HepG2 (cell line): ENCODE data around the gene DNAJA3. TPM values are rescaled to one million over a fixed set of nuclear protein-coding genes. Genes with fewer than 3 reads are reported as not detected.

ENCODE experiments used
- CREBL2 ChIP-seq: sonication (generic); formaldehyde crosslinking; IDR thresholded peaks from 2 replicates; pipeline ENCODE4 v1.8.1; 2023; ENCODE audit warnings: missing genetic modification reagents, mild to moderate bottlenecking, borderline replicate concordance
- CSRNP1 ChIP-seq: sonication (generic); formaldehyde crosslinking; IDR thresholded peaks from 2 replicates; pipeline ENCODE4 v1.8.1; 2023; ENCODE audit warnings: mild to moderate bottlenecking, missing genetic modification reagents
- ELF3 ChIP-seq: IDR thresholded peaks from 2 replicates; pipeline ENCODE4 v1.6.1; 2016; ENCODE audit warnings: missing genetic modification reagents, missing compliant biosample characterization
- FOXA1 ChIP-seq, 2 experiments: fragments of 450-650 bp in 1 of 2; sonication (generic) in 1 of 2; formaldehyde crosslinking in 1 of 2; IDR thresholded peaks; 2 replicates each; pipeline versions ENCODE4 v1.4.0 to v1.6.1; 2016 to 2020; ENCODE audit warnings: missing genetic modification reagents in 1 of 2
- GPN1 ChIP-seq: sonication (generic); formaldehyde crosslinking; IDR thresholded peaks from 2 replicates; pipeline ENCODE4 v1.5.1; 2020; ENCODE audit warnings: missing genetic modification reagents, borderline replicate concordance
- HNRNPK ChIP-seq: fragments of 200-400 bp; formaldehyde crosslinking; IDR thresholded peaks from 2 replicates; pipeline ENCODE4 v1.6.1; 2018; ENCODE audit warnings: low read length, low read depth, moderate library complexity, mild to moderate bottlenecking; ENCODE audit not compliant: poor library complexity, severe bottlenecking
- MTA3 ChIP-seq: sonication (generic); formaldehyde crosslinking; IDR thresholded peaks from 2 replicates; pipeline ENCODE4 v1.4.0; 2020; ENCODE audit warnings: missing genetic modification reagents
- PHF8 ChIP-seq: sonication (generic); formaldehyde crosslinking; IDR thresholded peaks from 2 replicates; pipeline ENCODE4 v1.5.0; 2020; ENCODE audit warnings: missing genetic modification reagents
- PITX1 ChIP-seq: sonication (generic); formaldehyde crosslinking; IDR thresholded peaks from 2 replicates; pipeline ENCODE4 v1.5.1; 2020; ENCODE audit warnings: mild to moderate bottlenecking, missing genetic modification reagents
- POLR2A ChIP-seq, 2 experiments: IDR thresholded peaks; 2 replicates each; pipeline ENCODE4 v1.6.1; 2011; ENCODE audit warnings: low read depth in 2 of 2, low read length in 2 of 2, mild to moderate bottlenecking in 1 of 2, moderate library complexity in 1 of 2; ENCODE audit not compliant: insufficient read depth in 1 of 2
- POLR2G ChIP-seq: fragments of 200-400 bp; formaldehyde crosslinking; IDR thresholded peaks from 2 replicates; pipeline ENCODE4 v1.6.1; 2018; ENCODE audit warnings: mild to moderate bottlenecking, low read depth, low read length, moderate library complexity
- RXRA ChIP-seq: sonication (generic); formaldehyde crosslinking; IDR thresholded peaks from 2 replicates; pipeline ENCODE4 v1.5.1; 2020; ENCODE audit warnings: missing genetic modification reagents
- SMC3 ChIP-seq: IDR thresholded peaks from 2 replicates; pipeline ENCODE4 v1.6.1; 2011; ENCODE audit warnings: low read length, improper control_type of control experiment
- ZBTB8A ChIP-seq: sonication (generic); formaldehyde crosslinking; IDR thresholded peaks from 2 replicates; pipeline ENCODE4 v1.4.0; 2020; ENCODE audit warnings: mild to moderate bottlenecking, low read depth, missing genetic modification reagents, borderline replicate concordance
- ZFP36L2 ChIP-seq: sonication (generic); formaldehyde crosslinking; IDR thresholded peaks from 2 replicates; pipeline ENCODE4 v1.4.0; 2020; ENCODE audit warnings: missing genetic modification reagents
- ZNF160 ChIP-seq: sonication (generic); formaldehyde crosslinking; IDR thresholded peaks from 2 replicates; pipeline ENCODE4 v1.8.0; 2022; ENCODE audit warnings: mild to moderate bottlenecking, inconsistent platforms, missing genetic modification reagents
- ZNF225 ChIP-seq: sonication (generic); formaldehyde crosslinking; IDR thresholded peaks from 2 replicates; pipeline ENCODE4 v1.4.0; 2020; ENCODE audit warnings: mild to moderate bottlenecking, missing genetic modification reagents
- ZNF317 ChIP-seq: sonication (generic); formaldehyde crosslinking; IDR thresholded peaks from 2 replicates; pipeline ENCODE4 v1.5.0; 2020; ENCODE audit warnings: mild to moderate bottlenecking, missing genetic modification reagents
- ZNF362 ChIP-seq: sonication (generic); formaldehyde crosslinking; IDR thresholded peaks from 2 replicates; pipeline ENCODE4 v1.4.0; 2020; ENCODE audit warnings: missing genetic modification reagents, mild to moderate bottlenecking, borderline replicate concordance
- ZNF556 ChIP-seq: sonication (generic); formaldehyde crosslinking; IDR thresholded peaks from 2 replicates; pipeline ENCODE4 v1.4.0; 2020; ENCODE audit warnings: mild to moderate bottlenecking, missing genetic modification reagents, borderline replicate concordance
- ZNF562 ChIP-seq: sonication (generic); formaldehyde crosslinking; IDR thresholded peaks from 2 replicates; pipeline ENCODE4 v1.8.0; 2022; ENCODE audit warnings: missing genetic modification reagents, borderline replicate concordance
- ZNF773 ChIP-seq: sonication (generic); formaldehyde crosslinking; IDR thresholded peaks from 2 replicates; pipeline ENCODE4 v1.4.0; 2020; ENCODE audit warnings: missing genetic modification reagents, borderline replicate concordance
- ZNF788 ChIP-seq: sonication (generic); formaldehyde crosslinking; IDR thresholded peaks from 2 replicates; pipeline ENCODE4 v1.5.0; 2020; ENCODE audit warnings: mild to moderate bottlenecking, missing genetic modification reagents, borderline replicate concordance
- polyA plus RNA-seq, 8 experiments: library from polyadenylated mRNA; depleted of rRNA in 3 of 8; stranded (reverse) in 7 of 8; unstranded in 1 of 8; fragments of >200 nt; fragmentation: Illumina TruSeq in 4 of 8; extraction: Trizol in 4 of 8; gene quantifications; 2 replicates each; pipeline versions ENCODE4 v1.2.1 to v1.2.3, GENCODE V29; 2011 to 2016; ENCODE audit warnings: low read depth in 4 of 8, missing spikeins in 1 of 8, mixed read lengths in 1 of 8; ENCODE audit not compliant: insufficient read depth in 1 of 8
- total RNA-seq, 5 experiments: library from RNA; depleted of rRNA; stranded (reverse); fragments of >200 nt; fragmentation: Illumina TruSeq; extraction: Trizol; gene quantifications; 2 replicates each; pipeline ENCODE4 v1.2.3, GENCODE V29; 2016; ENCODE audit warnings: low read depth in 1 of 5
- TF ChIP-seq, protein P1 (sequence below): sonication (generic); formaldehyde crosslinking; IDR thresholded peaks from 2 replicates; pipeline ENCODE4 v1.4.0; 2020; ENCODE audit warnings: missing genetic modification reagents
- TF ChIP-seq, protein P2 (sequence below), 2 experiments: sonication (generic) in 1 of 2; formaldehyde crosslinking in 1 of 2; IDR thresholded peaks; 2 replicates each; pipeline versions ENCODE4 v1.4.0 to v1.6.1; 2018 to 2020; ENCODE audit warnings: missing genetic modification reagents in 2 of 2, borderline replicate concordance in 1 of 2, low read depth in 1 of 2, mild to moderate bottlenecking in 1 of 2, missing biosample characterization in 1 of 2

Gene DNAJA3
- total and polyA plus RNA-seq, 2 of the 13 experiments (the other 11 are each of a cell fraction or from before 2014, with no cell fraction given): 77.0 to 83.3 TPM

DNA sequence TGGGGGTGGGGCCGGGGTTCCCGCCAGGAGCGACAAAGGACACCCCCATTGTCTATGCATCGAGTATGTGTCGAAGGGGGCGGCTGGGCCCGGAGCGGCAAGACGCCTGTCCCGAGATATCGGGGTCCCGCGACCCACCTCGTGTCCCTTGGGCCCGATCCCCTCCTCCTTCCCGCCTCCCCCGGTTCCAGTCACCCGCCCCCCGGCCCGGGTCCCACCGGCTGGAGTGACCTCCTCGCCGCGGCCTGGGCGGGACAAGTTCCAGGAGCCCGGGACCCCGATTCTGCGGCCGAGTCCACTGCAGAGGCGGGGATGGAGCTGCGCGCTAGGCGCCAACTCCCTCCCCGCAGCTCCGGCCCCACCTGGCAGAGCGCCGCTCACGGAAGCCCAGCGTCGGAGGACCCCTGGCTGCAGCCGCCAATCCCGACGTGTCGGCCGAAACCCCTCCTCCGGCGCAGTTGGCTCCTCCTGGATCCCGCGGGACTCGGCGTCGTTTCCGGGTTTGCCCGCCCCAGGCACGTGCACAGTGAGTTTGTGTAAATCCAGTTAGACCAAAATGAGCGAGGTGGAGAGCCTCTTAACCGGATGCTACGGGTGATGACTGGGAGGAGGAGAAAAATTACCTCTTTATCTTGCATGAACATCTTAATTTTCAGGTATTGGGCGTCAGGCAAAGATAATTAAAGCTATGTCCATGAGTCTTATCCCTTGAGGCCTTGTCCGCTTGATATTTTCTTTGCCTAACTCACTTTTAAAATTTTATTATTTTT is 48.7 kb downstream of the DNAJA3 start, which contains the start of gene NMRAL1 (continued):
- no peak for TF ChIP-seq ZNF362 (CRISPR knock-in tag)
- TF ChIP-seq, protein P1, sequence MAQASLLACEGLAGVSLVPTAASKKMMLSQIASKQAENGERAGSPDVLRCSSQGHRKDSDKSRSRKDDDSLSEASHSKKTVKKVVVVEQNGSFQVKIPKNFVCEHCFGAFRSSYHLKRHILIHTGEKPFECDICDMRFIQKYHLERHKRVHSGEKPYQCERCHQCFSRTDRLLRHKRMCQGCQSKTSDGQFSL (CRISPR knock-in tag): no peak
- no peak for TF ChIP-seq GPN1 (CRISPR knock-in tag)
- no peak for TF ChIP-seq ZNF556 (CRISPR knock-in tag)
- TF ChIP-seq ZNF562 (CRISPR knock-in tag): no peak
- TF ChIP-seq ZNF773 (CRISPR knock-in tag): no peak
- peak; percentile 69 for TF ChIP-seq PITX1 (CRISPR knock-in tag)
- no peak for TF ChIP-seq ZFP36L2 (CRISPR knock-in tag)
- peak; percentile 79 for TF ChIP-seq POLR2G
- TF ChIP-seq, protein P2, sequence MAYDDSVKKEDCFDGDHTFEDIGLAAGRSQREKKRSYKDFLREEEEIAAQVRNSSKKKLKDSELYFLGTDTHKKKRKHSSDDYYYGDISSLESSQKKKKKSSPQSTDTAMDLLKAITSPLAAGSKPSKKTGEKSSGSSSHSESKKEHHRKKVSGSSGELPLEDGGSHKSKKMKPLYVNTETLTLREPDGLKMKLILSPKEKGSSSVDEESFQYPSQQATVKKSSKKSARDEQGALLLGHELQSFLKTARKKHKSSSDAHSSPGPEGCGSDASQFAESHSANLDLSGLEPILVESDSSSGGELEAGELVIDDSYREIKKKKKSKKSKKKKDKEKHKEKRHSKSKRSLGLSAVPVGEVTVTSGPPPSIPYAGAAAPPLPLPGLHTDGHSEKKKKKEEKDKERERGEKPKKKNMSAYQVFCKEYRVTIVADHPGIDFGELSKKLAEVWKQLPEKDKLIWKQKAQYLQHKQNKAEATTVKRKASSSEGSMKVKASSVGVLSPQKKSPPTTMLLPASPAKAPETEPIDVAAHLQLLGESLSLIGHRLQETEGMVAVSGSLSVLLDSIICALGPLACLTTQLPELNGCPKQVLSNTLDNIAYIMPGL (CRISPR knock-in tag; IDR thresholded peaks at IDR 0.05; ENCODE audit: borderline replicate concordance in 1 of 2, low read depth in 1 of 2): peak; percentile 29 to 70; a peak in 3 of 4 replicates
- TF ChIP-seq ZNF160 (CRISPR knock-in tag): 0 out of 2 replicates have a peak, but pooled peaks have one; percentile 23
- 0 out of 2 replicates have a peak, but pooled peaks have one; percentile 41 for TF ChIP-seq ZNF788
- TF ChIP-seq RXRA: no peak
- peak; percentile 77 for TF ChIP-seq PHF8
- TF ChIP-seq CREBL2 (CRISPR knock-in tag): no peak
- TF ChIP-seq MTA3 (CRISPR knock-in tag): no peak
- TF ChIP-seq ZBTB8A (CRISPR knock-in tag): no peak
- peak; percentile 62 to 75 for TF ChIP-seq POLR2A (IDR thresholded peaks at IDR 0.05; ENCODE audit: insufficient read depth in 1 of 2, low read depth in 2 of 2, low read length in 2 of 2)
- TF ChIP-seq ELF3 (CRISPR knock-in tag): peak; percentile 88
- TF ChIP-seq FOXA1 (IDR thresholded peaks at IDR 0.05): no peak
- no peak for TF ChIP-seq FOXA1 (CRISPR knock-in tag; IDR thresholded peaks at IDR 0.05)
- TF ChIP-seq HNRNPK: peak; percentile 46
- TF ChIP-seq CSRNP1: 0 out of 2 replicates have a peak, but pooled peaks have one; percentile 56
- no peak for TF ChIP-seq ZNF317 (CRISPR knock-in tag)
- TF ChIP-seq ZNF225 (CRISPR knock-in tag): no peak
- no peak for TF ChIP-seq SMC3
